Measurements from ENCODE around the gene TCF4.

The TCF4 gene

DNA sequence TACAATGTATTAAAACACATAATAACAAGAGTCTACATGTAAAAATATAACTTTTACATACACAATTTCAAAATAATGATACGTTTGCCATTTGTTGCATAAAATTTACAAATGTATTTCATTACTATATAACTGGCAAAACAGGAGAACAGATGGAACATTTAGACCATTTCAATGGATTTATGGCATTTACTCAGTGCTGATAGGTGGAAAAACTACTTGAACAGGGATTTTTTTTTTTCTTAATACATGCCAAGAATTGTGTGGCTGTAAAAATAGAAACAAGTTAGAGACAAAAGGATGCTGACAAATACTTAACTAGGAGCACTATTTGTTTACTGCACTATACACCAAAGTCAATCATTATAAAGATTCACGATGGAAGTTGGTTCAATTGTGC lies 361.9 kb downstream of the TCF4 start:
- TF ChIP-seq, protein P1, sequence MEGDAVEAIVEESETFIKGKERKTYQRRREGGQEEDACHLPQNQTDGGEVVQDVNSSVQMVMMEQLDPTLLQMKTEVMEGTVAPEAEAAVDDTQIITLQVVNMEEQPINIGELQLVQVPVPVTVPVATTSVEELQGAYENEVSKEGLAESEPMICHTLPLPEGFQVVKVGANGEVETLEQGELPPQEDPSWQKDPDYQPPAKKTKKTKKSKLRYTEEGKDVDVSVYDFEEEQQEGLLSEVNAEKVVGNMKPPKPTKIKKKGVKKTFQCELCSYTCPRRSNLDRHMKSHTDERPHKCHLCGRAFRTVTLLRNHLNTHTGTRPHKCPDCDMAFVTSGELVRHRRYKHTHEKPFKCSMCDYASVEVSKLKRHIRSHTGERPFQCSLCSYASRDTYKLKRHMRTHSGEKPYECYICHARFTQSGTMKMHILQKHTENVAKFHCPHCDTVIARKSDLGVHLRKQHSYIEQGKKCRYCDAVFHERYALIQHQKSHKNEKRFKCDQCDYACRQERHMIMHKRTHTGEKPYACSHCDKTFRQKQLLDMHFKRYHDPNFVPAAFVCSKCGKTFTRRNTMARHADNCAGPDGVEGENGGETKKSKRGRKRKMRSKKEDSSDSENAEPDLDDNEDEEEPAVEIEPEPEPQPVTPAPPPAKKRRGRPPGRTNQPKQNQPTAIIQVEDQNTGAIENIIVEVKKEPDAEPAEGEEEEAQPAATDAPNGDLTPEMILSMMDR (IDR thresholded peaks at IDR 0.05; ENCODE audit: control insufficient read depth, extremely low read depth, insufficient read depth): no peak
- no peak for DNase-seq (ENCODE audit: low read depth)
- H3K4me3 ChIP-seq (ENCODE audit: low read depth, low read length): no peak overlapping the region

DNA sequence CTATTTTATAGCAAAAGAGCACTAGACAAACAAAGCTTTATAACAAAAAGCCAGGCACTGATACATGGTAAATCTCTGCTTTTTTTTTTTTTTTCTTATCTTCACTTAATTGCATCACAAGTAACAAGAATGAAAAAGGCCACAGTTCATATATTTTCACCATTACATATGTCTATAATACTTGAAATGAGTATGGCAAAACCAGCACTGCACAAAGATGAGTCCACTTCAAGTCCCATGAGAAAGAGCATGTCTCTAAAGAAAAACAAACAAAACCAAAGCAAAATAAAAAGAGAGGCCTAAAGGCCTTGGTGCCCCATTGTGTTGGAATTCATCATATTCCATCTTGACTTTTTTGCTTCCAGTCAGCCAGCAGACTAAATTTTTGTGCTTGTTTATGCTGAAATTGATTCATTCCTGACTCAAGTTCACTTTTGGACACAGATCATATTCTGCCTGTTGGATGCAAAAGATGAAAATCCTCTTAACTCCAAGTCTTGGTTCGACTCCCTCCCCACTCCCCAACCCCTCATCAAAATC lies 363.8 kb downstream of the TCF4 start:
- no peak overlapping the region for H3K4me3 ChIP-seq (ENCODE audit: low read depth, low read length)
- TF ChIP-seq, protein P1 (IDR thresholded peaks at IDR 0.05; ENCODE audit: control insufficient read depth, extremely low read depth, insufficient read depth): no peak
- no peak for DNase-seq (ENCODE audit: low read depth)

DNA sequence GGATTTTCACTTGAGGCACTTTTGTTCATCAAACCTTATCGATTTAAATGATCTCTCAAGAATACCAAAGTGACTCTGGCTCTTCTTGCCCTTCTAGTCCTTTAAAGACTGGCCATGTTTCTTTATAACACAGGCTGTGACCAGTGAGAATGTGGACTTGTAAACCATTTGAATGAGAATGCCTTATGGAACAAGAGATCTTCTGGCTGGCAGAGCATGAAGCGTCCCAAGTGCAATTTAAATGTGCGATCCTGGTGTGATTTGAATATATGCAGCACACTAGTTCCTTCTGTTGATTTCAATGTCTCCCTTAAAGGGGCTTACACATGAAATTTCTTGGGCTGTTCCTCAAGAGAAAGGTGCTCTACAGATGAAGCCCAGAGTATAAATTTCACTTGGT lies 366.4 kb downstream of the TCF4 start:
- DNase-seq (ENCODE audit: low read depth): no peak
- no peak overlapping the region for H3K4me3 ChIP-seq (ENCODE audit: low read depth, low read length)
- TF ChIP-seq, protein P1 (IDR thresholded peaks at IDR 0.05; ENCODE audit: control insufficient read depth, extremely low read depth, insufficient read depth): no peak

DNA sequence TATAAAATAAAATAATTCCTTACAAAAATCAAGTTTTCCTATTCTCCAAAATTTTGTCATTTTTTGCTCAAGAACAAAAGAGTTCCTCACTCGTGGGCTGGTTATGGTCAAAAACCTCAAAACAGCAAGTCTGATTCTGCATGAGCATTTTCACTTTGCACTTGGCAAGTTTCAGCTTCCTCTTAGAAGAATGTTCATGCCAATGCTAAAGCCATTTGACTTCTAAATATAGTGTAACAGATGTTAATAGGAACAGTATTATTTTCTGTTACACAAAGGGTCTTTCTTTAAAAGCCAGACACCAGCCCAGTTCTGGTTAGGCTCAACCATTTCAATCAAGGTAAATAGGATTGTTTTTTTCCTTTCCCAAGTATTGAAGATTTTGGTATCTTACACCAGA lies 367.5 kb downstream of the TCF4 start:
- H3K4me3 ChIP-seq (ENCODE audit: low read depth, low read length): no peak overlapping the region
- no peak for DNase-seq (ENCODE audit: low read depth)
- TF ChIP-seq, protein P1 (IDR thresholded peaks at IDR 0.05; ENCODE audit: control insufficient read depth, extremely low read depth, insufficient read depth): no peak

DNA sequence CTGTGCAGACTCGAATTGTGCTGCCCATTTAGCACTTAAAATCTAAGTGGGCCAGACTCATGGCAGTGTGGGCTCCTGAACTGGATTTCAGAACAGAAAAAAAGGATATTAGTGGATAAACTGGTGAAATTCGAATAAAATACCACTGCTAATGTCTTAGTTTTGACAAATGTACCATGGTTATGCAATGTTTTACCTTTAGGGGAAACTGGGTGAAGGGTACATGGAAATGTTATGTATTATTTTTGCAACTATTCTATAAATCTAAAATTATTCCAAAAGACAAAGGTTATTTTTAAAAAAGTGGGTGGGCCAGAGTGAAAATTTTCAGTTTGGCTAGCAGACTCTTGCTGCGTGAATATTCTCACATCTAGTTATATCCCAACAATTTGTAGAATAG lies 368.2 kb downstream of the TCF4 start:
- H3K4me3 ChIP-seq (ENCODE audit: low read depth, low read length): no peak overlapping the region
- TF ChIP-seq, protein P1 (IDR thresholded peaks at IDR 0.05; ENCODE audit: control insufficient read depth, extremely low read depth, insufficient read depth): no peak
- DNase-seq (ENCODE audit: low read depth): no peak

DNA sequence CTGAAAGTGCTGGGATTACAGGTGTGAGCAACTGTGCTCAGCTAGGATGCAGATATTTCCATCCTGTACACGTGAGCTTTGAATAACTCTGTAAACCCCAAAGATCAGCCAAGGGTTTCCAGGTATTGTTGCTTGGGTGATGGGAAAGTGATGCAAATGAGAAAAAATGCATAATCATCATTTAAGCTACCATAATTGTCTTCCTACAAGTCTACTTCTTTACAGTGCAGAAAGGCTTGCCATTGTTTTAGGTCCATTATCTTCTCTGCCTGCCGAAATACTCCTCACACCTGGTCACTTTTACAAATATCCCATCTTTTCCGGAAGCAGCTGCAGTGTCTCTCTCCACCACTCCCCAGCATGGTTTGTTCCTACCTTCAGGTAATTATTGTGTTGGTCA lies 368.9 kb downstream of the TCF4 start:
- DNase-seq (ENCODE audit: low read depth): no peak
- no peak overlapping the region for H3K4me3 ChIP-seq (ENCODE audit: low read depth, low read length)
- TF ChIP-seq, protein P1 (IDR thresholded peaks at IDR 0.05; ENCODE audit: control insufficient read depth, extremely low read depth, insufficient read depth): no peak

DNA sequence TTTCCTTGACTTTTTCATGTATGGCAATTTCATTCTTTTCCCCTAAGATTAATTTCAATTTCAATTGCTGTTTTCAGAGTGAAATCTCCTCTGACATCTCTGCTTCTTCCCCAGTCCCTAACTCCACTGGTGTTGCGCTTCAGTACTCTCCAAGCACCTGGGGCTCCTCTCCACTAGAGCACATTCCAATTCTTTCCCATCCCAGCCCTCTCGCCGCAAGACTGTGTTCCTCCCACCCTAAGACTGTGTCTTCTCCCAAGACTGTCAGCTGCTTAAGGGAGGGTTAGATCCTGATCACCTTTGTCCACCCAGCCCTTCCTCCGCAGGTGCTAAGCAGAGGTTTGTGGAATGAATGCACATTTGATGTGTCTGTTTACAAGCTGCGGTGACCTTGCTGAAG lies 373.0 kb downstream of the TCF4 start:
- no peak for DNase-seq (ENCODE audit: low read depth)
- no peak overlapping the region for H3K4me3 ChIP-seq (ENCODE audit: low read depth, low read length)
- TF ChIP-seq, protein P1 (IDR thresholded peaks at IDR 0.05; ENCODE audit: control insufficient read depth, extremely low read depth, insufficient read depth): no peak
